Measurements from ENCODE around the gene ANKRD6.
A peak's percentile ranks its signal among the peaks of the same experiment; 100 is the strongest.

Gene ANKRD6

GRCh38 chr6:89404512-89404911, 28.4 kb upstream of the ANKRD6 start:
- TF ChIP-seq CTCF (IDR thresholded peaks at IDR 0.05; ENCODE audit: borderline replicate concordance, control extremely low read depth, extremely low read depth, insufficient read depth, missing control alignments) = no peak
- in situ Hi-C loops (cut with MboI; ENCODE audit: low sequenced_read_pairs, unreplicated experiment) = no loop called here
- DNase-seq (ENCODE audit: low spot score) = no peak

GRCh38 chr6:89406141-89406540, 26.8 kb upstream of the ANKRD6 start:
- in situ Hi-C loops (cut with MboI; ENCODE audit: low sequenced_read_pairs, unreplicated experiment) = no loop called here
- DNase-seq (ENCODE audit: low spot score) = no peak
- no peak for TF ChIP-seq CTCF (IDR thresholded peaks at IDR 0.05; ENCODE audit: borderline replicate concordance, control extremely low read depth, extremely low read depth, insufficient read depth, missing control alignments)

GRCh38 chr6:89409461-89410035, 23.4 kb upstream of the ANKRD6 start:
- in situ Hi-C loops (cut with MboI; ENCODE audit: low sequenced_read_pairs, unreplicated experiment) = no loop called here
- no peak for TF ChIP-seq CTCF (IDR thresholded peaks at IDR 0.05; ENCODE audit: borderline replicate concordance, control extremely low read depth, extremely low read depth, insufficient read depth, missing control alignments)
- no peak for DNase-seq (ENCODE audit: low spot score)

GRCh38 chr6:89410231-89410761, 22.7 kb upstream of the ANKRD6 start:
- in situ Hi-C loops (cut with MboI; ENCODE audit: low sequenced_read_pairs, unreplicated experiment) = no loop called here
- no peak for TF ChIP-seq CTCF (IDR thresholded peaks at IDR 0.05; ENCODE audit: borderline replicate concordance, control extremely low read depth, extremely low read depth, insufficient read depth, missing control alignments)
- DNase-seq (ENCODE audit: low spot score) = no peak

- in situ Hi-C loops (cut with MboI; ENCODE audit: low sequenced_read_pairs, unreplicated experiment) = no loop called here
- TF ChIP-seq CTCF (IDR thresholded peaks at IDR 0.05; ENCODE audit: borderline replicate concordance, control extremely low read depth, extremely low read depth, insufficient read depth, missing control alignments) = no peak
- DNase-seq (ENCODE audit: low spot score) = no peak
These were observed 22.2 kb upstream of the ANKRD6 start for GRCh38 chr6:89410788-89411144.

GRCh38 chr6:89411145-89412070, 21.5 kb upstream of the ANKRD6 start:
- in situ Hi-C loops (cut with MboI; ENCODE audit: low sequenced_read_pairs, unreplicated experiment) = no loop called here
- TF ChIP-seq CTCF (IDR thresholded peaks at IDR 0.05; ENCODE audit: borderline replicate concordance, control extremely low read depth, extremely low read depth, insufficient read depth, missing control alignments) = no peak
- peak; percentile 75 for DNase-seq (ENCODE audit: low spot score)
